ENCODE results near the gene TMEM190. TPM values are rescaled to one million over a fixed set of nuclear protein-coding genes. Genes with fewer than 3 reads are reported as not detected.
"Not testable (repeated sequence)": the region's sequence is repeated elsewhere in the genome, so short reads cannot be mapped to it uniquely, and the experiment has no call there.

Gene TMEM190
- total RNA-seq, result not detected

DNA sequence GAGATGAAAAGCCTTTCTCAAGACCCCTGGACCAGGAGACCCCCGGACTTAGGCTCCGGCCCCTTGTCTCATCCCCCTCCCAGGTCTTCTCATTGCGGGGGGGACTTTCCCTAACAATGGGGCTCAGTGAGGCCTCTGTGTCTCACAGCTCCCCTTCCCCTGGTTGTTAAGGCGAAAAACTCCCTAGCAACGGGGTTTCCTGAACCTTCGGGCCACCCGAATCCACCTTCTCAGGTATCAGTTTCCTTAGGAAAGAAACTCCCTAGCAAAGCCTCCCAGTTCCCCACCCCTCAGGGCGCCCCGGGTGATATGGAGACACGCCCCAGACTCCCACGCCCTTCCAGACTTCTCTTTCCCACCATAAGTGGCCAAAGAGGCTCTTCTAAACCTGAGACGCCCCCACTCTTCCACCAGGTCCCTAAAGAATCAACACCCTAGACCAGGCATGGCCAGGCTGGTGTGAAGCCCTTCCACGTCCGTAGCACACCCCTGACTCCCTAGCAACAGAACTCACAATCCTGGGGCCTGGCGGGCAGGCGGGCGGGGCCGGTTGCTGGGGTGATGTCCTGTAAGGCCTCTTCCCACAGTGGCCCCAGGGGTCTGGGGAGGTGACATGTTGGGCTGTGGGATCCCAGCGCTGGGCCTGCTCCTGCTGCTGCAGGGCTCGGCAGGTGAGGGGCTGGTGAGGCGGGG, at the start of gene TMEM190:
TSS of gene TMEM190 (plus strand) at position 586 of the 693 bp plus-strand sequence. CDS start at position 614, 28 bp downstream.
- peaks cover 0 to 5% of the 10 kb centered on the region in 2 donors for H3K4me1 ChIP-seq
- H3K27me3 ChIP-seq, result peaks cover 31% of the 10 kb centered on the region
- H3K36me3 ChIP-seq, result no peaks in the 10 kb centered on the region
- DNase-seq, result no peak
- H3K4me3 ChIP-seq (replicated peaks in 1 of 3), result no peak within 1 kb of the TSS
- intact Hi-C loops (cut with DNase I), result no loop called here
- WGBS, 2 donors, result 30 to 32% methylated on average over 16 to 17 of the region's 21 CpGs
- no peak within 1 kb of the TSS for H3K27ac ChIP-seq
- no peaks in the 10 kb centered on the region for H3K9me3 ChIP-seq
- TF ChIP-seq, protein P1, sequence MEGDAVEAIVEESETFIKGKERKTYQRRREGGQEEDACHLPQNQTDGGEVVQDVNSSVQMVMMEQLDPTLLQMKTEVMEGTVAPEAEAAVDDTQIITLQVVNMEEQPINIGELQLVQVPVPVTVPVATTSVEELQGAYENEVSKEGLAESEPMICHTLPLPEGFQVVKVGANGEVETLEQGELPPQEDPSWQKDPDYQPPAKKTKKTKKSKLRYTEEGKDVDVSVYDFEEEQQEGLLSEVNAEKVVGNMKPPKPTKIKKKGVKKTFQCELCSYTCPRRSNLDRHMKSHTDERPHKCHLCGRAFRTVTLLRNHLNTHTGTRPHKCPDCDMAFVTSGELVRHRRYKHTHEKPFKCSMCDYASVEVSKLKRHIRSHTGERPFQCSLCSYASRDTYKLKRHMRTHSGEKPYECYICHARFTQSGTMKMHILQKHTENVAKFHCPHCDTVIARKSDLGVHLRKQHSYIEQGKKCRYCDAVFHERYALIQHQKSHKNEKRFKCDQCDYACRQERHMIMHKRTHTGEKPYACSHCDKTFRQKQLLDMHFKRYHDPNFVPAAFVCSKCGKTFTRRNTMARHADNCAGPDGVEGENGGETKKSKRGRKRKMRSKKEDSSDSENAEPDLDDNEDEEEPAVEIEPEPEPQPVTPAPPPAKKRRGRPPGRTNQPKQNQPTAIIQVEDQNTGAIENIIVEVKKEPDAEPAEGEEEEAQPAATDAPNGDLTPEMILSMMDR (IDR thresholded peaks at IDR 0.05), result no peak
- no peak for TF ChIP-seq POLR2A (IDR thresholded peaks at IDR 0.05)

DNA sequence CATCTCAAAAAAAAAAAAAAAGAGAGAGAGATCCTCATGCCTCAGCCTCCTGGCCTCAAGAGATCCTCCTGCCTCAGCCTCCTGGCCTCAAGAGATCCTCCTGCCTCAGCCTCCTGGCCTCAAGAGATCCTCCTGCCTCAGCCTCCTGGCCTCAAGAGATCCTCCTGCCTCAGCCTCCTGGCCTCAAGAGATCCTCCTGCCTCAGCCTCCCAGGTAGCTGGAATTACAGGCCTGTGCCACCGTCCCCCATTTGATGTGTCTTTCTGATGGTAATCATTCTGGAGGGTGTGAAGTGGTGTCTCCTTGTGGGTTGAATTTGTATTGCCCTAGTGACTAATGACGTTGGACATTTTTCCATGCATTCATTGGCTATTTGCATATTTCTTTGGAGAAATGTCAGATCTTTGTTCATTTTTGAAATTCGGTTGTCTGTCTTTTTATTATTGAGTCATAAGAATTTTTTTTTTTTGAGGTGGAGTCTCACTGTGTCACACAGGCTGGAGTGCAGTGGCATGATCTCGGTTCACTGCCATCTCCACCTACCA, 47.8 kb upstream of the TMEM190 start:
- DNase-seq; H3K27ac ChIP-seq; H3K36me3 ChIP-seq; H3K4me3 ChIP-seq (replicated peaks in 1 of 3); H3K9me3 ChIP-seq; H3K4me1 ChIP-seq; intact Hi-C loops (cut with DNase I); H3K27me3 ChIP-seq: not testable (repeated sequence)
- WGBS, 2 donors, result 79 to 80% methylated on average over 4 of the region's 4 CpGs

DNA sequence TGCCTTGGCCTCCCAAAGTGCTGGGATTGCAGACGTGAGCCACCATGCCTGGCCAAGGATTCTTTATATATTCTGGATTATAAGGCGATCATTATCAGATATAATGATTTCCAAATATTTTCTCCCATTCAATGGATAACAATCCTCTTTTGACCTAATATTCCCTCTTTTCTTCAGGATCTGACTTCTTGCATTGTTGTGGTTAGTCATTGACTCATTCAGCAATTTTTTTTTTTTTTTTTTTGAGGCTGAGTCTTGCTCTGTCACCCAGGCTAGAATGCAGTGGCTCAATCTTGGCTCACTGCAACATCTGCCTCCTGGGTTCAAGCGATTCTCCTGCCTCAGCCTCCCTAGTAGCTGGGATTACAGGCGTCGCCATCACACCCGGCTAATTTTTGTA, 46.8 kb upstream of the TMEM190 start:
- intact Hi-C loops (cut with DNase I); H3K27me3 ChIP-seq; H3K4me1 ChIP-seq; H3K36me3 ChIP-seq; H3K9me3 ChIP-seq; H3K27ac ChIP-seq; DNase-seq; H3K4me3 ChIP-seq (replicated peaks in 1 of 3): not testable (repeated sequence)
- 94 to 96% methylated on average over 6 of the region's 6 CpGs for WGBS, 2 donors

DNA sequence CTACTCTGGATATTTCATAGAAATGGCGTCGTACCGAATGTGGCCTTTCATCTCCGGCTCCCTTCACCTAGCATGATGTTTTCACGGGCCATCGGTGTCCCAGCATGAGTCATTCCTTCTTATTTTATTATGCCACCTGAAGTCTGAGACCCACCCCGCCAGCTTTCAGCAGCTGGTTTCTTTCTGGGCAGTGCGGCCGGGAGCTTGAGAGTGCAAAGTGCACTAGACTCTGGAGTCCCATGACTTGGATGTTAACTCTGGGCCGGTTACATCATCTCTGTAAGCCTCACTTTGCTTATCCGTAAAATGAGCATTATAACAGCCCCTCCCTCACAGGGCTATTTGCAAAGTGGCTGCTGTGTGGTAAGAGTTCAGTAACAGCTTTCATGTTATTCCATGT, 42.8 kb upstream of the TMEM190 start:
- no peak for DNase-seq
- WGBS, 2 donors, result 80 to 82% methylated on average over 11 of the region's 11 CpGs

DNA sequence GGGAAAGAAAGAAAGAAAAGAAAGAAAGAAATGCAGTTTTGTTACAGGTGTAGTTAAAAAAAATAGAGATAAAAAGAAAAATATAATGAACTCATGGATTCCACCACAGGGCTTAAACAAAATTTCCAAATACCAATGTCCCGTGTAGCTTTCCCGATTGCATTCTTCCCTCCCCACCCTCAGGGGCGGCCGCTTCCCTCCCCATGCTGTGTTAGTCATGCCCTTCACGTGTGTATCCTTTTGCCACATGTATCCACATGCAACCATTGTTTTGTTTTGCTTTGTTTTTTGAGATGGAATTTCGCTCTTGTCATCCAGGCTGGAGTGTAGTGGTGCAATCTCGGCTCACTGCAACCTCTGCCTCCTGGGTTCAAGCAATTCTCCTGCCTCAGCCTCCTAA, 40.5 kb upstream of the TMEM190 start:
- TF ChIP-seq, protein P1 (IDR thresholded peaks at IDR 0.05), result no peak
- TF ChIP-seq POLR2A (IDR thresholded peaks at IDR 0.05), result no peak
- H3K36me3 ChIP-seq, result no peaks in the 10 kb centered on the region
- 72 to 77% methylated on average over 7 of the region's 7 CpGs for WGBS, 2 donors
- no peak overlapping the region for H3K4me3 ChIP-seq (replicated peaks in 1 of 3)
- no peak for DNase-seq
- H3K27me3 ChIP-seq, result no peaks in the 10 kb centered on the region
- intact Hi-C loops (cut with DNase I), result no loop called here
- no peaks in the 10 kb centered on the region for H3K9me3 ChIP-seq
- no peak overlapping the region for H3K27ac ChIP-seq
- H3K4me1 ChIP-seq, result peaks cover 9 to 16% of the 10 kb centered on the region in 2 donors

More for the DNA sequence above, 42.8 kb upstream of the TMEM190 start:
- no peaks in the 10 kb centered on the region for H3K27me3 ChIP-seq
- H3K4me3 ChIP-seq (replicated peaks in 1 of 3), result no peak overlapping the region
- no peaks in the 10 kb centered on the region for H3K36me3 ChIP-seq
- no peak overlapping the region for H3K27ac ChIP-seq
- no peaks in the 10 kb centered on the region for H3K9me3 ChIP-seq
- H3K4me1 ChIP-seq, result peaks cover 0 to 4% of the 10 kb centered on the region in 2 donors
- intact Hi-C loops (cut with DNase I), result no loop called here
- TF ChIP-seq POLR2A (IDR thresholded peaks at IDR 0.05), result no peak
- TF ChIP-seq, protein P1 (IDR thresholded peaks at IDR 0.05), result no peak

DNA sequence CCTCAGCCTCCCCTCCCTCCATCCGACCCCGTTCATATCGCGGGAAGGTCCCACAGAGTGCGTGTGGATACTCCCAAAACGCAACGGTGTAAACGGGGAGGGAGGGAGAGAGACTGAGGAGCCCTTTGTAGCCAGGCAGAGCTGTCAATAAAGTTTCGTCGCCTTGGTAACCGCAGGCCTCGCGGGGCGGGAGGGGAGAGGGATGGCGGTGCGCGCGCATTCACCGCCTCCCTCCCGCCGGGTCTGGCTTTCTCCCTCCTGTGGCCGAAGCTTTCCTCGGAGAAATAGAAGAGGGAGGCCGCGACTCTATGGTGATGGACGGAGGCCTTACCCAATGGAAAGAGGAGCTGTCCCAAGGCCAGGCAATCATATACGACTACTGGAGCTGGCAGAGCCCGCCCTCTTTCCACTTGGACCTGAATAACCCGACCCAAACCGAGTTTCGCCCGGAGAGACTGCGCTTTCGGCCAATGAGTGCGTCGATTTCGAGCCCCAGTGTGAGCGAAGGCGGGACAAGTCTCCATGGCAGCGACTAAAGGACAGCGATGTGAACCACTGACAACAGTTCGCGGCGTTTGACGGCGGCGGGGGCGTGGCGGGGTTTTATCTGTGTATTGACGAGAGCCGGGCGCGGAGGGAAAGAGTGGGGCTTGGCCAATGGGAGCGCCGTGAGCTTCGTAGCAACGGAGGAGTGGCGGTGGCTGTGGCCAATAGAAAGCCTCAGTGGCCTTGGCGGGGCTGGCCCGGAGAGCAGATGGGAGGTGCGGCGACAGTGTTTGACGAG, 37.3 kb upstream of the TMEM190 start, which contains the start of gene KMT5C:
TSS of gene KMT5C (plus strand) at position 772 of the 784 bp plus-strand sequence. CDS start 2,061 bp downstream, outside the sequence.
- Histone ChIP-seq H3K9me3 (no peaks in the 10 kb centered on the region), H3K27ac (peak within 1 kb of the TSS; percentile 32 to 83 (median 66)), H3K4me3 (replicated peaks in 1 of 3) (peak within 1 kb of the TSS; percentile 52 to 61 (median 58)), H3K27me3 (no peaks in the 10 kb centered on the region), H3K4me1 (peaks cover 14 to 22% of the 10 kb centered on the region in 2 donors), H3K36me3 (peaks cover 6 to 9% of the 10 kb centered on the region in 2 donors)
- TF ChIP-seq POLR2A (IDR thresholded peaks at IDR 0.05), result peak in 1 of 2 donors; percentile 83
- TF ChIP-seq, protein P1 (IDR thresholded peaks at IDR 0.05), result peak in 4 of 6 experiments; percentile 44 to 61 (median 52)
- intact Hi-C loops (cut with DNase I), result no loop called here
- WGBS, 2 donors, result 0% methylated on average over 38 to 53 of the region's 63 CpGs
- peak; percentile 100 for DNase-seq
